Hematopoietic multipotent progenitor cell treated with erythropoietin and hydrocortisone succinate and interleukin-3 and kit ligand, for 6 days (in vitro differentiated cells): ENCODE measurements around the gene GHDC.
"Not testable (repeated sequence)": the region's sequence is repeated elsewhere in the genome, so short reads cannot be mapped to it uniquely, and the experiment has no call there.

Experiments
- DNase-seq: peaks from one replicate; pipeline ENCODE4 v3.0.0-alpha.2; 2015

Gene GHDC

GRCh38 chr17:42202159-42202558, 7.9 kb upstream of the GHDC start:
- no peak for DNase-seq

GRCh38 chr17:42201458-42201772, 7.1 kb upstream of the GHDC start:
- no peak for DNase-seq

GRCh38 chr17:42200706-42201457, 6.6 kb upstream of the GHDC start:
- no peak for DNase-seq

- DNase-seq = peak; percentile 36
Measured at GRCh38 chr17:42199416-42200011, 5.2 kb upstream of the GHDC start.

- peak; percentile 79 for DNase-seq
Measured at GRCh38 chr17:42198897-42199296, 4.6 kb upstream of the GHDC start.

- DNase-seq = no peak
Measured at GRCh38 chr17:42197564-42198156, 3.4 kb upstream of the GHDC start.

GRCh38 chr17:42193216-42193968, 902 bp downstream of the GHDC start:
- no peak for DNase-seq

- DNase-seq = no peak
Measured at GRCh38 chr17:42192189-42193126, 1.8 kb downstream of the GHDC start.

GRCh38 chr17:42191275-42191608, 3.1 kb downstream of the GHDC start:
- DNase-seq = no peak

GRCh38 chr17:42190491-42191274, 3.6 kb downstream of the GHDC start:
- no peak for DNase-seq

GRCh38 chr17:42189651-42189965, 4.7 kb downstream of the GHDC start:
- no peak for DNase-seq

GRCh38 chr17:42188749-42189650, 5.3 kb downstream of the GHDC start:
- peak; percentile 47 for DNase-seq

- no peak for DNase-seq
Measured at GRCh38 chr17:42187833-42188232, 6.5 kb downstream of the GHDC start.

- not testable (repeated sequence) for DNase-seq
Measured at GRCh38 chr17:42186191-42186590, 8.1 kb downstream of the GHDC start.

GRCh38 chr17:42185621-42185930, 8.7 kb downstream of the GHDC start:
- no peak for DNase-seq

GRCh38 chr17:42184713-42185620, 9.3 kb downstream of the GHDC start, which contains the start of gene HCRT:
Gene HCRT, minus strand, starts transcription at chr17:42185452. Its CDS starts 87 bp downstream, at chr17:42185365.
- DNase-seq = no peak

GRCh38 chr17:42183741-42184711, 10.3 kb downstream of the GHDC start:
- peak; percentile 89 for DNase-seq

GRCh38 chr17:42182927-42183734, 11.2 kb downstream of the GHDC start:
- no peak for DNase-seq
